GM12878 (cell line): ENCODE data around the gene ARL5C. TPM values are rescaled to one million over a fixed set of nuclear protein-coding genes. Genes with fewer than 3 reads are reported as not detected.

Source experiments
- ATAC-seq: fragments of 200-7000 bp; cut with Tn5 transposase; 3 replicates; pipeline ENCODE4 v1.9.1; 2020; ENCODE audit warnings: mild to moderate bottlenecking, moderate library complexity
- BruUV-seq: library from RNA; stranded (reverse); fragments of 400-500 nt; replicated peaks from 2 replicates; lab custom pipeline; 2021; lab: Mats Ljungman, UMichigan
- CTCF ChIA-PET: fragments of 300-600 bp; sonication (Branson Sonifier 250); formaldehyde crosslinking; extraction: SDS; loops from one replicate; lab custom pipeline; 2021; ENCODE audit warnings: inconsistent platforms; lab: Yijun Ruan, JAX
- POLR2A ChIA-PET: fragments of 350-600 bp; formaldehyde crosslinking; extraction: SDS; loops from one replicate; lab custom pipeline; 2021; ENCODE audit warnings: inconsistent platforms; lab: Charles Lee
- RAD21 ChIA-PET: fragments of 300-600 bp; sonication (Branson Sonifier 250); formaldehyde crosslinking; loops from one replicate; lab custom pipeline; 2023; ENCODE audit warnings: antibody characterized with exemption; ENCODE audit not compliant: unreplicated experiment; lab: Charles Lee
- SMC1A ChIA-PET: fragments of 300-600 bp; sonication (Branson Sonifier 250); formaldehyde crosslinking; loops from one replicate; lab custom pipeline; 2023; ENCODE audit not compliant: unreplicated experiment, uncharacterized antibody; lab: Charles Lee
- DNase-seq: peaks from one replicate; pipeline ENCODE4 v3.0.0-alpha.2; 2011; ENCODE audit warnings: low read depth, low spot score
- FAIRE-seq: peaks from 3 replicates; lab custom pipeline; 2011; peaks lifted over from hg19 to GRCh38; lab: Jason Lieb, UNC
- H2AFZ ChIP-seq: 2 replicates; pipeline ENCODE4 v1.6.0; 2011; ENCODE audit warnings: low read depth, low read length, control low read depth; ENCODE audit not compliant: control insufficient read depth
- H3K27ac ChIP-seq: 2 replicates; pipeline ENCODE4 v1.5.1; 2011; ENCODE audit warnings: control low read depth; ENCODE audit not compliant: control insufficient read depth, insufficient read depth
- H3K27me3 ChIP-seq, 2 experiments: replicated peaks in 1 of 2; 2 replicates each; pipeline versions ENCODE4 v1.6.0 to v1.6.1; 2011; ENCODE audit warnings: low read length in 1 of 2; ENCODE audit not compliant: control insufficient read depth in 2 of 2, insufficient read depth in 2 of 2
- H3K36me3 ChIP-seq, 2 experiments: 2 replicates each; pipeline ENCODE4 v1.5.1; 2011; ENCODE audit warnings: low read length in 1 of 2; ENCODE audit not compliant: control insufficient read depth in 2 of 2, insufficient read depth in 2 of 2
- H3K4me1 ChIP-seq: 2 replicates; pipeline ENCODE4 v1.6.1; 2011; ENCODE audit warnings: mild to moderate bottlenecking, low read length, moderate library complexity, mixed read lengths; ENCODE audit not compliant: control insufficient read depth, insufficient read depth
- H3K4me2 ChIP-seq: 2 replicates; pipeline ENCODE4 v1.6.0; 2011; ENCODE audit warnings: control low read depth; ENCODE audit not compliant: control insufficient read depth, insufficient read depth
- H3K4me3 ChIP-seq: fragments of 200-600 bp; sonication (generic); 2 replicates; pipeline ENCODE4 v1.5.1; 2016
- H3K79me2 ChIP-seq: 2 replicates; pipeline ENCODE4 v1.6.0; 2011; ENCODE audit warnings: low read length; ENCODE audit not compliant: control insufficient read depth, insufficient read depth
- H3K9ac ChIP-seq: 2 replicates; pipeline ENCODE4 v1.8.0; 2011; ENCODE audit warnings: low read length, control low read depth, mixed read lengths; ENCODE audit not compliant: control insufficient read depth, insufficient read depth
- H3K9me3 ChIP-seq: replicated peaks from 3 replicates; pipeline ENCODE4 v1.5.1; 2011; ENCODE audit warnings: mild to moderate bottlenecking, low read length; ENCODE audit not compliant: control insufficient read depth, insufficient read depth
- H4K20me1 ChIP-seq: 2 replicates; pipeline ENCODE4 v1.6.0; 2011; ENCODE audit not compliant: control insufficient read depth, insufficient read depth
- CHD2 ChIP-seq: IDR thresholded peaks from 2 replicates; pipeline ENCODE4 v1.6.1; 2011; ENCODE audit warnings: low read depth, low read length, improper control_type of control experiment, borderline replicate concordance
- CREM ChIP-seq: IDR thresholded peaks from 2 replicates; pipeline ENCODE4 v1.6.1; 2014; ENCODE audit warnings: antibody characterized with exemption, low read depth
- EGR1 ChIP-seq, 2 experiments: IDR thresholded peaks; 1 replicate in 1 of 2; 2 replicates in 1 of 2; pipeline ENCODE4 v1.6.1; 2011 to 2012; ENCODE audit warnings: low read depth in 2 of 2, low read length in 2 of 2, borderline replicate concordance in 1 of 2, mild to moderate bottlenecking in 1 of 2, moderate library complexity in 1 of 2
- GATAD2B ChIP-seq: fragments of 450-650 bp; conservative IDR thresholded peaks from 2 replicates; pipeline ENCODE4 v1.6.1; 2017; ENCODE audit warnings: low read depth, mild to moderate bottlenecking, moderate library complexity
- IKZF1 ChIP-seq: fragments of 450-650 bp; conservative IDR thresholded peaks from 2 replicates; pipeline ENCODE4 v1.6.1; 2017; ENCODE audit warnings: antibody characterized with exemption, mild to moderate bottlenecking
- LARP7 ChIP-seq: fragments of 450-650 bp; IDR thresholded peaks from 2 replicates; pipeline ENCODE4 v1.6.1; 2017; ENCODE audit warnings: mild to moderate bottlenecking
- NBN ChIP-seq: fragments of 450-650 bp; IDR thresholded peaks from 2 replicates; pipeline ENCODE4 v1.6.1; 2016
- NKRF ChIP-seq: fragments of 450-650 bp; conservative IDR thresholded peaks from 2 replicates; pipeline ENCODE4 v1.6.1; 2017; ENCODE audit warnings: mild to moderate bottlenecking, moderate library complexity
- POLR2A ChIP-seq: IDR thresholded peaks from 2 replicates; pipeline ENCODE4 v1.6.1; 2011; ENCODE audit warnings: low read depth, mild to moderate bottlenecking, low read length
- POLR2AphosphoS5 ChIP-seq: IDR thresholded peaks from 2 replicates; pipeline ENCODE4 v1.6.1; 2011; ENCODE audit warnings: mild to moderate bottlenecking, low read length, inconsistent platforms
- ZBTB40 ChIP-seq: fragments of 450-650 bp; IDR thresholded peaks from 2 replicates; pipeline ENCODE4 v1.6.1; 2016; ENCODE audit warnings: mild to moderate bottlenecking, moderate library complexity, borderline replicate concordance
- ZNF217 ChIP-seq: fragments of 450-650 bp; IDR thresholded peaks from 2 replicates; pipeline ENCODE4 v1.6.1; 2017; ENCODE audit warnings: antibody characterized with exemption, mild to moderate bottlenecking
- WGBS: methylation state at CpG from one replicate; pipeline ENCODE4 v1.1.6; 2016; ENCODE audit warnings: low lambda C conversion rate; ENCODE audit not compliant: insufficient replicate concordance, insufficient coverage; ENCODE audit errors: missing lambda C conversion rate; 5-methylcytosine and 5-hydroxymethylcytosine counted together
- in situ Hi-C: fragments of 300-500 bp; cut with MboI; formaldehyde crosslinking; loops from 9 replicates; pipeline ENCODE4 v1.14.3; 2018; ENCODE audit warnings: mixed read lengths
- intact Hi-C: fragments of 100-400 bp; cut with micrococcal nuclease; formaldehyde crosslinking; loops from one replicate; pipeline ENCODE4 v1.14.2; 2022; ENCODE audit not compliant: unreplicated experiment
- polyA plus RNA-seq, 11 experiments: library from polyadenylated mRNA; depleted of rRNA in 4 of 11; unstranded in 6 of 11; stranded (reverse) in 5 of 11; fragments of >200 nt; fragmentation: Nextera tagmentation in 4 of 11; fragmentation: Illumina TruSeq in 1 of 11; extraction: Ambion mirVana in 4 of 11; extraction: Trizol in 1 of 11; gene quantifications; 1 replicate in 1 of 11; 2 replicates in 10 of 11; pipeline versions ENCODE4 v1.2.1 to v1.2.3, GENCODE V29; 2011 to 2016; ENCODE audit warnings: inconsistent platforms in 2 of 11, missing spikeins in 2 of 11, low read depth in 1 of 11
- total RNA-seq, 4 experiments: library from RNA; depleted of rRNA in 3 of 4; stranded (reverse); fragments of >200 nt in 3 of 4; fragmentation: Illumina TruSeq in 1 of 4; extraction: Trizol in 1 of 4; gene quantifications; 2 replicates each; pipeline versions ENCODE4 v1.2.1 to v1.2.3, GENCODE V29; 2013 to 2021

Gene ARL5C
- total and polyA plus RNA-seq, 10 of the 15 experiments (the other 5 are each of a cell fraction or from before 2014, with no cell fraction given): not detected

GRCh38 chr17:39197380-39198185 is 31.6 kb upstream of the ARL5C start, which contains the start of gene CACNB1:
Gene CACNB1, minus strand, starts transcription at chr17:39197669. Its CDS starts 174 bp downstream, at chr17:39197495.
- H3K27ac ChIP-seq: peak within 1 kb of the TSS; percentile 46
- CTCF ChIA-PET: interaction anchor here (1.0 kb wide), 1 partner anchor 33 kb away, joined by 3 read pairs; no protein-coding TSS in a partner anchor
- TF ChIP-seq POLR2A (peak; percentile 83), EGR1 (IDR thresholded peaks at IDR 0.05; ENCODE audit: borderline replicate concordance in 1 of 2, low read depth in 2 of 2, low read length in 2 of 2) (peak in 1 of 2 experiments; percentile 17; a peak in 1 of 3 replicates), CREM (no peak), IKZF1 (peak; percentile 30; the same call in 1 of the 2 replicates), ZNF217 (no peak), NKRF (no peak), CHD2 (peak; percentile 14; the same call in 1 of the 2 replicates), ZBTB40 (no peak), LARP7 (0 out of 2 replicates have a peak, but pooled peaks have one; percentile 44), POLR2AphosphoS5 (peak; percentile 57; the same call in 1 of the 2 replicates), NBN (0 out of 2 replicates have a peak, but pooled peaks have one; percentile 20), GATAD2B (0 out of 2 replicates have a peak, but pooled peaks have one; percentile 55)
- H3K27me3 ChIP-seq: no peaks in the 10 kb centered on the region
- peak within 1 kb of the TSS; percentile 69 for H3K9ac ChIP-seq
- RAD21 ChIA-PET: interaction anchor here (3.0 kb wide), 1 partner anchor 214 kb away, joined by 14 read pairs; no protein-coding TSS in a partner anchor
- H2AFZ ChIP-seq: peak within 1 kb of the TSS; percentile 66
- BruUV-seq: no TSS peak
- peak within 1 kb of the TSS; percentile 98 for H3K4me3 ChIP-seq
- H3K36me3 ChIP-seq: peaks cover 5 to 14% of the 10 kb centered on the region in 2 experiments
- intact Hi-C loops (no loop called here), in situ Hi-C loops (no loop called here)
- H3K79me2 ChIP-seq: peaks cover 35% of the 10 kb centered on the region
- H3K4me1 ChIP-seq: peaks cover 25% of the 10 kb centered on the region
- POLR2A ChIA-PET: interaction anchor here (0.5 to 0.6 kb wide), 2 partner anchors 409 to 448 kb away, joined by 3 to 4 read pairs; no protein-coding TSS in a partner anchor
- DNase-seq (no peak), ATAC-seq (peak; percentile 71), FAIRE-seq (no peak)
- WGBS: 4% methylated on average over 24 of the region's 55 CpGs
- H3K9me3 ChIP-seq: no peaks in the 10 kb centered on the region
- peak within 1 kb of the TSS; percentile 97 for H3K4me2 ChIP-seq
- SMC1A ChIA-PET: interaction anchor here (1.3 to 3.0 kb wide), 2 partner anchors 9 to 11 kb away, joined by 5 to 13 read pairs; no protein-coding TSS in a partner anchor
- H4K20me1 ChIP-seq: peaks cover 2% of the 10 kb centered on the region; the same call in 1 of the 2 replicates
